GM18526 (cell line): ENCODE data around the gene ART3.
A peak's percentile ranks its signal among the peaks of the same experiment; 100 is the strongest.

Experiments
- POLR2A ChIP-seq: IDR thresholded peaks from 3 replicates; pipeline ENCODE4 v1.6.1; 2011; ENCODE audit not compliant: insufficient read length; ENCODE audit errors: extremely low read depth

Gene ART3

GRCh38 chr4:76120199-76120598 is 45.7 kb downstream of the ART3 start:
- TF ChIP-seq POLR2A: no peak

- TF ChIP-seq POLR2A: no peak
Measured at GRCh38 chr4:76125816-76126215, 51.3 kb downstream of the ART3 start.

DNA sequence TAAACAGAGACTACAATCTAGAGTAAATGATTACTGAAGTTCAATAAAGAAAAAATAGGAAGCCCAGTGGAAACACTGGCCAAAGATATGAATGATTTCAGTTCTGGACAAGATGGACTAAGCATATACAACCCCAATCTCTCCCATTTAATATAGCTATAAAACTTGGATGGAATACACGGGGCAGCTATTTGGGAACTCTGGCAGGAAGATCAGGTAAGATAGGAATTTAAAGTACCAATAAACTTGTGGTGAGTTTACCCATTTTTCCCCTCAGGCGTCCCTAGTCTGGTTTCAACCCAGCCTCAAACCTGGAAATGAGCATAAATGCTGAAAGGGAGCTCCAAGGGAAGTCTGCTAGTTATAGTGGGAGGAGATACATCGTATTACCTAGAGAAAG is 53.2 kb downstream of the ART3 start:
- TF ChIP-seq POLR2A: no peak

GRCh38 chr4:76141241-76141640 is 66.7 kb downstream of the ART3 start:
- TF ChIP-seq POLR2A: no peak

DNA sequence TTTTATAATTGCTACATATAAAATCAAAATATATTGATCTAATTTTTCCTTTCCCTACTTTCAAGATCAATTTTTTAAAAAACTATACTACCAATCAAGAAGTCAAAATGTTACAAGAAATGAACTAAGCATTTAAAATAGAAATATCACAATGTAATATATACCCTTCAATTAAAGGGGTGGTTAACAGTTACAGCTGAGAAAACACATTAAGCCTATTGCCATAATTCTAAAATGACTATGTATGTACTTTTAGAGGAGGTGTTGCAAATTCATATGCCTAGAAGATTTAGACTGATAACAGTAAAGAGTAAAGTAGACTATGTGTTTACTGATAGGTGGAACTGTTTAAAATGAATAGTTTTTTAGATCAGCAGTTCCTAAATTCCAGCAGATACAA is 70.0 kb downstream of the ART3 start:
- no peak for TF ChIP-seq POLR2A

GRCh38 chr4:76147454-76148141 is 73.1 kb downstream of the ART3 start:
- TF ChIP-seq POLR2A: no peak

- TF ChIP-seq POLR2A: peak; percentile 80
Measured at GRCh38 chr4:76148142-76148865, 73.8 kb downstream of the ART3 start, which contains the start of gene NUP54. Gene NUP54 (minus strand): TSS chr4:76148397. CDS start chr4:76148374, 23 bp downstream.

DNA sequence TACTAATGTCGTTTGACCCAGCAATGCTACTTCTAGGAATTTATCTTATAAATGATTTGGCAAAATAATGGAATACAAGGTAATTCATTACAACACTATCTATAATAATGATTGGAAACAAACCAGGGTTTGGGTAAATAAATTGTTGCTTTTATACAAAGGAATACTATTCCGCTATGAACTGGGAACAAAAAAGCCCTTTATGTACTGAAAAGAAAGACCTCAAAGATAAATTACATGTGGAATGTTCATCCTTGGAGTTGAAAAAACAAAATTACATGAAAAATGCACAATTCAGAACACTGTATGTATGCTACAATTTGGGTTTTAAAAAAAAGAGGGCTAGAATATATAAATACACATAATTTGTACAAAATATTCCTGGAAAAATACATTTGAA is 78.8 kb downstream of the ART3 start:
- no peak for TF ChIP-seq POLR2A

DNA sequence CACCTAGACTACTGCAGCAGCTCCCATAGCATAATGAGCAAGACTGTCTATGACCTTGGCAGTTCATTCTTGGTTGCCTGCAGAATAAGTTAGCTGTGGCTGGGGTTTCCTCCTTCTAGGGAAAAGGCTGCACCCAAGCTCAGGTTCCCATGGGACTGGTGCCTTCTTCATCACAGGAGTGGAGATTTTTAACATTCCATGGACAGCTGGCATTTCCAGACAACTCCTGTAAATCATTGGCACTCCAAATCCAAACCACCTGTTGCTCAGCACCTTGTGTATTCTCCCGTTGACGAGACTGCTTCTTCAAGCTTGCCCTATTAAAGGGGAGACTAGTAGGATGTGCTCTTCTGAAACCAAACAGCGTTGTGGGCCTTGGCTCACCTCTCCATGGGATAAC is 81.5 kb downstream of the ART3 start:
- TF ChIP-seq POLR2A: no peak

- no peak for TF ChIP-seq POLR2A
Measured at GRCh38 chr4:76156635-76157034, 82.1 kb downstream of the ART3 start.

GRCh38 chr4:76160355-76160754 is 85.8 kb downstream of the ART3 start:
- TF ChIP-seq POLR2A: no peak
